GM23338 (cell line): ENCODE results near the gene CLDN1. TPM values are rescaled to one million over a fixed set of nuclear protein-coding genes. Genes with fewer than 3 reads are reported as not detected.
A peak's percentile ranks its signal among the peaks of the same experiment; 100 is the strongest.

Experiments used
- ATAC-seq: fragments of 200-7000 bp; cut with Tn5 transposase; 3 replicates; pipeline ENCODE4 v1.9.1; 2020
- DNase-seq: peaks from one replicate; pipeline ENCODE4 v3.0.0-alpha.2; 2015; ENCODE audit warnings: low spot score
- H2AFZ ChIP-seq: fragments of 200-600 bp; sonication (generic); 2 replicates; pipeline ENCODE4 v1.8.0; 2016; ENCODE audit warnings: antibody characterized with exemption, mild to moderate bottlenecking, moderate library complexity
- H3F3A ChIP-seq: fragments of 200-600 bp; sonication (generic); replicated peaks from 2 replicates; pipeline ENCODE4 v1.8.0; 2017; ENCODE audit warnings: antibody characterized with exemption, mixed run types, low read depth
- H3K27ac ChIP-seq: fragments of 200-600 bp; sonication (generic); 2 replicates; pipeline ENCODE4 v1.6.1; 2016; ENCODE audit warnings: low read depth
- H3K27me3 ChIP-seq: fragments of 200-600 bp; sonication (generic); 2 replicates; pipeline ENCODE4 v1.8.0; 2016; ENCODE audit warnings: mild to moderate bottlenecking, mixed run types, moderate library complexity; ENCODE audit not compliant: insufficient read depth
- H3K36me3 ChIP-seq: fragments of 200-600 bp; sonication (generic); 2 replicates; pipeline ENCODE4 v1.8.0; 2016; ENCODE audit warnings: mild to moderate bottlenecking; ENCODE audit not compliant: insufficient read depth
- H3K4me1 ChIP-seq: fragments of 200-600 bp; sonication (generic); 2 replicates; pipeline ENCODE4 v1.8.0; 2016; ENCODE audit warnings: mild to moderate bottlenecking, moderate library complexity; ENCODE audit not compliant: insufficient read depth
- H3K4me2 ChIP-seq: fragments of 200-600 bp; sonication (generic); 2 replicates; pipeline ENCODE4 v1.7.1; 2017; ENCODE audit warnings: mixed run types
- H3K4me3 ChIP-seq: fragments of 200-600 bp; sonication (generic); 2 replicates; pipeline ENCODE4 v1.6.1; 2016; ENCODE audit warnings: mixed run types
- H3K79me2 ChIP-seq: fragments of 200-600 bp; sonication (generic); replicated peaks from 2 replicates; pipeline ENCODE4 v1.8.0; 2017; ENCODE audit warnings: mild to moderate bottlenecking; ENCODE audit not compliant: insufficient read depth
- H3K9me2 ChIP-seq: fragments of 200-600 bp; sonication (generic); 2 replicates; pipeline ENCODE4 v1.8.0; 2017; ENCODE audit not compliant: insufficient read depth
- H4K20me1 ChIP-seq: fragments of 200-600 bp; sonication (generic); replicated peaks from 2 replicates; pipeline ENCODE4 v1.8.0; 2017; ENCODE audit warnings: mild to moderate bottlenecking; ENCODE audit not compliant: insufficient read depth
- H3K27ac Mint-ChIP-seq: 2 replicates; pipeline ENCODE4 v1.8.0; 2020; ENCODE audit warnings: inconsistent platforms, mild to moderate bottlenecking, moderate library complexity, mixed read lengths
- H3K27me3 Mint-ChIP-seq: 3 replicates; pipeline ENCODE4 v1.8.0; 2022; ENCODE audit warnings: low read depth, mild to moderate bottlenecking, moderate library complexity, mixed read lengths, inconsistent platforms; ENCODE audit not compliant: insufficient read depth, poor library complexity
- H3K36me3 Mint-ChIP-seq: 3 replicates; pipeline ENCODE4 v1.8.0; 2021; ENCODE audit warnings: low read depth, mild to moderate bottlenecking, inconsistent platforms, moderate library complexity, mixed read lengths
- H3K4me1 Mint-ChIP-seq: 3 replicates; pipeline ENCODE4 v1.8.0; 2020; ENCODE audit warnings: mild to moderate bottlenecking, inconsistent platforms, mixed read lengths
- H3K4me3 Mint-ChIP-seq: 3 replicates; pipeline ENCODE4 v1.8.0; 2021; ENCODE audit warnings: moderate library complexity, mild to moderate bottlenecking, inconsistent platforms, mixed read lengths
- H3K9me3 Mint-ChIP-seq: 3 replicates; pipeline ENCODE4 v1.8.0; 2020; ENCODE audit warnings: moderate library complexity, mild to moderate bottlenecking, inconsistent platforms, mixed read lengths
- CREB1 ChIP-seq: fragments of 250-450 bp; sonication (Bioruptor Pico); IDR thresholded peaks from 2 replicates; pipeline ENCODE4 v1.5.0; 2020; ENCODE audit warnings: low read depth, mild to moderate bottlenecking, moderate library complexity
- CTCF ChIP-seq, 2 experiments: fragments of 200-600 bp in 1 of 2; sonication (generic) in 1 of 2; conservative IDR thresholded peaks; 2 replicates each; pipeline versions ENCODE4 v1.5.1 to v1.6.1; 2016 to 2017; ENCODE audit warnings: antibody characterized with exemption in 2 of 2, low read depth in 2 of 2, mild to moderate bottlenecking in 2 of 2, moderate library complexity in 1 of 2
- ETS1 ChIP-seq: IDR thresholded peaks from 2 replicates; pipeline ENCODE4 v1.6.1; 2016; ENCODE audit warnings: antibody characterized with exemption
- EZH2 ChIP-seq: fragments of 200-600 bp; sonication (generic); IDR thresholded peaks from one replicate; pipeline ENCODE4 v1.8.0; 2017; ENCODE audit warnings: antibody characterized with exemption, mild to moderate bottlenecking, low read depth; ENCODE audit not compliant: unreplicated experiment
- EZH2phosphoT487 ChIP-seq: fragments of 200-600 bp; sonication (generic); IDR thresholded peaks from one replicate; pipeline ENCODE4 v1.8.1; 2018; ENCODE audit warnings: antibody characterized with exemption; ENCODE audit not compliant: unreplicated experiment
- JUNB ChIP-seq: IDR thresholded peaks from one replicate; pipeline ENCODE4 v1.6.1; 2016; ENCODE audit warnings: antibody characterized with exemption; ENCODE audit not compliant: unreplicated experiment
- POLR2AphosphoS5 ChIP-seq: IDR thresholded peaks from 2 replicates; pipeline ENCODE4 v1.6.1; 2016; ENCODE audit warnings: antibody characterized with exemption, low read depth
- REST ChIP-seq: IDR thresholded peaks from one replicate; pipeline ENCODE4 v1.6.1; 2018; ENCODE audit warnings: antibody characterized with exemption; ENCODE audit not compliant: unreplicated experiment
- STAT1 ChIP-seq: IDR thresholded peaks from one replicate; pipeline ENCODE4 v1.6.1; 2016; ENCODE audit warnings: antibody characterized with exemption; ENCODE audit not compliant: unreplicated experiment
- ZNF114 ChIP-seq: fragments of 250-450 bp; sonication (Bioruptor Pico); IDR thresholded peaks from 2 replicates; pipeline ENCODE4 v1.5.0; 2020; ENCODE audit warnings: mild to moderate bottlenecking, moderate library complexity
- ZNF331 ChIP-seq: fragments of 250-450 bp; sonication (Bioruptor Pico); IDR thresholded peaks from 2 replicates; pipeline ENCODE4 v1.5.0; 2020; ENCODE audit warnings: low read depth, mild to moderate bottlenecking, moderate library complexity
- ZNF462 ChIP-seq: fragments of 250-450 bp; sonication (Bioruptor Pico); IDR thresholded peaks from 2 replicates; pipeline ENCODE4 v1.5.0; 2020; ENCODE audit warnings: mild to moderate bottlenecking, moderate library complexity
- polyA plus RNA-seq: library from polyadenylated mRNA; unstranded; fragments of >200 nt; fragmentation: Nextera tagmentation; extraction: Ambion mirVana; gene quantifications from 2 replicates; pipeline ENCODE4 v1.2.1, GENCODE V29; 2016
- total RNA-seq: library from RNA; depleted of rRNA; stranded (reverse); fragments of >200 nt; shearing (Covaris generic); gene quantifications from 2 replicates; pipeline ENCODE4 v1.2.3, GENCODE V29; 2014

Gene CLDN1
- total and polyA plus RNA-seq, 2 experiments from 2014 or later: 2.5 to 4.6 TPM

- H3K27ac ChIP-seq: no peak overlapping the region
- H3K4me2 ChIP-seq: peak overlapping the region; percentile 3; the same call in 1 of the 2 replicates
- H3K36me3 ChIP-seq: no peaks in the 10 kb centered on the region
- no peaks in the 10 kb centered on the region for H3K36me3 Mint-ChIP-seq
- no peaks in the 10 kb centered on the region for H3K9me2 ChIP-seq
- H3K27me3 Mint-ChIP-seq: peaks cover 15% of the 10 kb centered on the region
- H3K27me3 ChIP-seq: peaks cover 19% of the 10 kb centered on the region
- DNase-seq (peak; percentile 22), ATAC-seq (no peak)
- H3K79me2 ChIP-seq: no peaks in the 10 kb centered on the region
- H3F3A ChIP-seq: no peaks in the 10 kb centered on the region
- H2AFZ ChIP-seq: peak overlapping the region; percentile 52; the same call in 1 of the 2 replicates
- no peaks in the 10 kb centered on the region; the same call in 1 of the 2 replicates for H4K20me1 ChIP-seq
- TF ChIP-seq JUNB (no peak), ZNF114 (CRISPR knock-in tag) (no peak), POLR2AphosphoS5 (no peak), EZH2phosphoT487 (no peak), ZNF331 (no peak), EZH2 (no peak), ETS1 (no peak), CTCF (conservative IDR thresholded peaks at IDR 0.05; ENCODE audit: low read depth in 2 of 2) (no peak), ZNF462 (CRISPR knock-in tag) (no peak), REST (no peak), STAT1 (no peak), CREB1 (CRISPR knock-in tag) (no peak)
- no peak overlapping the region for H3K4me3 ChIP-seq
- H3K27ac Mint-ChIP-seq: no peak overlapping the region
- no peak overlapping the region for H3K4me3 Mint-ChIP-seq
- H3K4me1 ChIP-seq: peaks cover 33% of the 10 kb centered on the region
- H3K4me1 Mint-ChIP-seq: peaks cover 32% of the 10 kb centered on the region
- H3K9me3 Mint-ChIP-seq: no peaks in the 10 kb centered on the region
Observed at GRCh38 chr3:190325923-190326322, 3.7 kb upstream of the CLDN1 start.
